ENCODE data around the gene CPEB4.
A peak's percentile ranks its signal among the peaks of the same experiment; 100 is the strongest.

Gene CPEB4

DNA sequence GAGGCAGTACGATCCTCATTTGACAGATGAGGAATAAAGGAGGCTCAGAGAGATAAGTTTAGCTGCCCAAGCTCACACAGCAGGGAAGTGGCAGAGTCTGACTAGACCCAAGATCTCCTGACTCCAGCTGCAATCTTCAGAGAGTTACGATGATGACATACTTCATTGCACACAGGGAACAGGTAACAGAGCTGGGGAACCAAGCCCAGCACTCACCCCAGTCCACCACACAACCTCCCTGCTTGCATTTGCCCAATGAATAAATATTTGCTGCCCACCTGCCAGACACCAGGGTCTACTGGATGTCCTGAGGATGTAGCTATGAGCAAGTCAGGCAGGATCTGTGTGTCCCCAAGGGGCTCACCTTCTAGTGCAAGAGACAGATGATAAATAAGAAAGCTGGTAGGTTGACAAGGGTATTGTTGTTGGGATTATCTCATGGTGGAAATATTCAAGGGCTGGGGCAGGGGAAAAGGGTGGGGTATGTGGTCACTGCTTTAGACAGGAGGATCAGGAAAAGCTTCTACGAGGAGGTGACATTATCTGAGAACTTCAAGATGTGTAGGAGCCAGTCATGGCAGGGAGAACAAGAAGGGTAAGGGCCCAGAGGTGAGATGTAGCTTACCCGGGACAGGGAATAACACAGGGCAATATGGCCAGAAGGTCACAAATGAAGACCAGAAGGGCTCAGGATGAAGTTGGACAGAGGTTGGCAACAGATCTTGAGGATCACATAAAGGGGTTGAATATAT is 28.6 kb upstream of the CPEB4 start:
- DNase-seq: no peak

DNA sequence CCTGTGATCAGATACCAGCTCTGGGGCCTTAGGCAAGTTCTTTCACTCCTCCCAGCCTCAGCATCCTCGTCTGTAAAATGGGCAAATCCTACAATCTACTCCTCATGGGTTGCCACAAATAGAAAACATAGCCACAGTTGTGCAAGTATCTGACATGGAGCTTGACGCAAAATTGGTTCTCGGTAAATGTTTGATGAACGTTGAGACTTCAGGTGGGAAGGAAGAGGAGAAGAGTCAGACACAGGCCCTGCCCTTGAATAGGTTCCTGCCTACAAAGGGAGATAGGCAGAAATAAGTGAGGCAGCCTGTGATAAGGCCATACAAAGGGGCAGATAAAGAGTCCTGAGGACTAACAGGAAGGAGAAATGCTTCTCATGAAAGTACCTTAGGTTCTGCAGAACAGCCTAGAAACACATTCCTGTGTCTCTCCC is 26.1 kb upstream of the CPEB4 start:
- DNase-seq: no peak

DNA sequence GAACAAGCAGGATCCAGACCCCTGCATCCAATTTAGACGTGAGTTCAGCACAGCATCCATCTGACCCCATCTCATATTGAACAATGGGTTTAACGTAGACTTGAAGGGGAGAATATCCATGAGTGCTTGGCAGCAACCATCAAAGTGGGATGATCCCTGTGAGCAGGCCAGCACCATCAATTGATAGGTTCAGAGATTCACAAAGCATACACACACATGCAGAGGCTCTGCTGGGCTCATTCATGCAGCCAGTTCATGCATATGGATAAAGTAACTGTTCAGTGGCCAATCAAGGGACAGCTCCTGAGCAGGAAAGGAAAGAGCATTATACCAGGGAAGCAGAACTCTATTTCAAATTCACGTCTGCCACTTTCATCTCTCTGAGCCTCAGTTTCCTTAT is 24.8 kb upstream of the CPEB4 start:
- no peak for DNase-seq

DNA sequence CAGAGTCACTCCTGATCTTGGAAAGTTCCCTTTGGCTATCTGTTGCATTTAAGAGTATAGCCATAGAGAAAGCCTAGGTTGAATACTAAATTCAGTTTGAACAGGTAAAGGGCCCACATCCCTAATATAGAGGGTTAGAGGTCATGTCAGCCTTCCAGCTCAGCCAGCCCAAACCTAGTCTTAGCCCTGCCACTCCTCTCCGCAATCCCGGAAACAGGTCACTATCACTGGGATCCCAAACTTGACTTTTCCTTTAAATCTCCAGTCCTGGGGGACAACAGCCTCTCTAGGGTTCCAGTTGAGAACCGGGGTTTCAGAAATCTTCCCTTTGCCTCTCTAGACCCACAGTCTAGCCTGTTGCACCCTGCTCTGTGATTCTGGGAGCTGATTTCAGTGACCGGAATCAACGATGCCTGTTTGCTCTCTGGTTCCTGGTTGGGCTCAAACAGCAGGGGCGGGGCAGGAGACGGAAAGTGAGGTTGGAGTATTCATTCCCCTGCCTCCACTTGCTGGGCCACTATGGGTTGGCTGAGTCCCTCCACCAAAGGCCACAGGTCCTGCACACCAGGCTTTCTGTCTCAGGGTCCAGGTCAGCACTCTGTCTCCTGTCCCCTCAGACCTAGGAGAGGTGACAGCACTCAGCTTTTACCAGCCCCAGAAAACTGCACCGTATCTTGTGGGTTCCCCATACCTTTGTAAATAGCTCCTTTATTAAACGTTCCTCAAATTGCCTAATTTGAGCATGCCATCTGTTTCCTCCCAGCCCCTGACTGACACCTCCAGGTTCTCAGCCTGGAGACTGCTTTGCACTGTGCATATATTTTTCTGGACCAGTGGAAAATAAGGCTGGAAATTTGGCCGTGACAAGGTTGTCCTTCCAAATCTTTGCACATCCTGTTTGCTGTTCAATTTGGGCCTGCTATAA is 23.8 kb upstream of the CPEB4 start:
- no peak for DNase-seq

DNA sequence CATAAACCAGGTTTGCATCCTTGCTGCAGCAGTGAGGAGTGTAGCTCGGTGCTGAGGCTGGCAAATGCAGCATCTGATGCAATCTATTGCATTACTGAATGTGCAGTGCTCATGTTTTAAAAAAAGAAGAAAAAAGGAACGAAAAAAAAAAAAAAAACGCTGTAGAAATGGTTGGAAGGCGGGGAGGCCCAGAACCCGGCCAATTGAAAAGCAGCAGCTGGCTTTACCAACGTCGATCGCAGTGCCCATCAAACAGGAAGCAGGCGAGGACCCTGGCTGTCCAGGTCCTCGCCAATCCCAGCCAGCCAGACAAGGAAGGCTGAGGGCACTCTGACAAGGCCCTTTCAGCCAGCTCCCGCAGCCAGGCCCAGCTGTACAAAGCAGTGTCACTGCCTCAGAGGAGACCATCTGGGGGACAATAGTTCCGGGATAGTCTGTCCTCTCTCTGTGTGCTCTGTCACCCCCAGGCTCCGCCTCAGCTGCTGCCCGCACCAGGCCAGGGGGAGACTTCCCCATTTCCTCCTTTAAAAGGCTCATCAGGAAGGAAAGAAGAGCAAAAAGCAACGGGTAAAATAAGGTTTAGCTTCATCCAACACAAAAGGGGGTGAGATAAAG is 21.8 kb upstream of the CPEB4 start:
- no peak for DNase-seq

DNA sequence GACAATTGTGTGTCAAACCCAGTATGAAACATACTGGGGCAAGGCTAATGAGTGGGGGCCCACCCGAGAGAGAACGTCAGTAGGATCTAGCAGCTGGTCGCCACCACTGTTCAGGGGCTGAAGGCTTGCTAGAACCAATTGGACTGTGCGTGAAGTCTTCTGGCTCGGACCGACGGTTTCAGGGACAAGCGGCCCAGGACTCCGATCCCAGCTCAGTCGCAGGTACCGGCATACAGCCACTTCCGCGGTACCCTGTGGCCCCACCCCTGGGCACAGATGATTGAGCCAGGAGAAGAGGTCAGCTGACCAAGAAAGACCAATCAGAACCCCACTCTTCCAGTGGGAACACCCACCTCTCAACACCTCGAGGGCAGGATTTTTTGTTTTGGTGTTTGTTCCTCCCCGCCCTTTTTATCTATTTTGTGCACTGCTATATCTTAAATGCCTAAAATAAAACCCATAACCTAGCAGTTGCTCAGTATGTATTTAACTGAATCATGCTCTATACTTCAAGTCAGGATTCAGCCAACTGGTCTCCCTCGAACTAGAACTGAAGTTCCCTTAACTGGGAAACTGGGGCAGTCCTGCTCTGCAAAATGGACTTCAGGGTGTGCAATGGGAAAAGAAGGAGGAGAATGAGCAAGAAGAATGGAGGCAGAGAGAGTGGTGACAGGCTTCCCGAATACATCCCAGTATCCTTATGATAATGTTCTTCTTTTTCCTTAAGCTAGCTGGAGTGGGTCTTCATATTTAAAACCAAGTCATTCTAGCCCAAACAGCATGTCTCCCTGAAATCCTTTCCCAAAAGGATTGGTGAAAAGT is 21.1 kb upstream of the CPEB4 start:
- no peak for DNase-seq

DNA sequence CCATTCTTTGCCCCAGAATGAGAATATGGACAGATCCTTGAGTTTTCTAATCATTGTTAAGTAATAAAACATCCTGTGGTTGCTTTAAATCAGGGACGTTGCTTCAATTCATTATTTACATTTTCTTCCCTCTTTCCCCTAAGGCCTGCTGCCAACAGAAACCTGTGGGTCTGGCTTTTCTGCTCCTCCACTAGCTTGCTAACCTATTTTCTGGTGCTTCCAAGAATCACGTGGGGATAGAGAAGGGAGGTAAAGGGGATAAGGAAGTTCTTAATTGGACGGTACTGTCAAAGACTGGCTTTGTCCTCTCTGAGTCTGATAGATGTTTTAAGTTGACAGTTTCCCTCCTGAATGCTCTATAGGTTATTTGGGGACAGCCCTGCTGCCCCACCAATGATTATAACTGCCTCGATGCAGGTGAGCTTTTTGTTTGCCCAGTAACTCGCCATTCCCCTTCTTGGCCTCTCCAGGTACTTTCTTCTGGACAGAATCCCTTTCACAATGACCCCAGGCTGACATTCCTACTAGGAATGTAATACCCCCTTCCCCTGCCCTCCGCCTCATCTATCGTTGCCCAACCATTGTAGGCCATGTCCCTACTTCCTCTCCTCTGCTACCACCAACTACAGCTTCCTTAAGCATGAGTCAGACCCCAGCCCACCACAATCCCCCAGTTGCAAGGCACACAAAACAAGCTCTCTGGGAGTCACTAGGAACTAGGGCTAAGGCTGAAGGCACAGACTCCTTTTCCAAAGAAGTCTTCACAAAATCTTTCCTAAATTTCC is 19.9 kb upstream of the CPEB4 start:
- no peak for DNase-seq

DNA sequence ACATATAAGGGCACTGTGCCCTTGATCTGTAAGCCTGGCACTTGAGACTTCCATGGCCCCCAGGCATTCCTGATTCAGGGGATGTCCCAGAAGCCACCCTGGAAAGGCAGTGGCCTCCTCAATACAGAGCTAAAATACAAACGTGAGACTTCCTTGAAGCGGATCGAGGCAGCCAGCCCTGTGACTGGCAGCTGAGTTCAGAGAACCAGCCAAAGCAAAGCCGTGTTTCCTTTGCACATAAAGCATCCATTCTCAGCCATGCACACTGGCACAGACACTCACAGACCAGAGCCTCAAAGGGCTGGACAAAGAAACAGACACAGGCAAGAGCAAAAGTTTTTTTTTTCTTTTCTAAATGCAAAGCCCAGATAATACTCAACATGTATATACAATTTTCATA is 18.8 kb upstream of the CPEB4 start:
- DNase-seq: no peak

DNA sequence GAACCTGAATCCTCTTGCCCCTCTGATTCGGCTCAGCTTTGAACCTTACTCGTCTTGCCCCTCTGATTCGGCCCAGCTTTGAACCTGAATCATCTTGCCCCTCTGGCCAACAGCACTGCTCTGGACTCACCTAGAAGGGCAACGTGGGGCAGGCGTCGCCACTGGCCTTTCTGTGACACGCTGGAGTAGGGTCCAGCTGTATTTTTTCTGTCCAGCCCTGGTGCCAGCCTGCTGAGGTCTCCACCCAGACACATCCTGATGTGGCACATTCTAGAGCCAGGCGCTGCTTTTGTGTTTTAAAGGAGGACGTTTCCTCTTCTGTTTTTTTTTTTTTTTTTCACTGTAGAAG is 15.2 kb upstream of the CPEB4 start:
- no peak for DNase-seq

DNA sequence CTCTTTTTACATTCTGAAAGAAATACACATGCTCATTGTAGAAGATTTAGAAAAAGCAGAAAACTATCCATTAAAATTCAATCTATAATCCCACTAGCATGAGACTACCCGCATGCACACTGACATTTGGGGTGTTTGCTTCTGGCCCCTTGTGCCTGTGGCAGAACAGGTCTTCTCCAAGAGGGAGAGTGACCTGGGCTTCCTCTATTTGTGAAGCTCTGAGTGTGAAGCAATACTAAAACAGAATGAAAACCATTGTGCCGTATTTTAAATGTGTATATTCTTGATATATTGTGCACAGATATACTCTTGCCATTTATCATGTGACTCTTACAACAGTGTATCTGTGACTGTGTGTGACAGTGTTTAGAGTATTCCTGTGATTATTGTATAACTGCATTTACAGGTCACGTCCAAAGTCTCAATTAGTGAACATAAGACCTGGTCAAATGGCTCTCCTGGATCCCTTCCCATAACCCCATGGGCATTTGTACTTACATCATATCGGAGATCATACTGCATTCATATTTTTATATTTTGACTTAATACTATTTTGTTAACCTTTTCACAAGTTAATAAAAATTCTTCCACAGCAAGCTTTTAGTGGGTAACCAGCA is 14.7 kb upstream of the CPEB4 start:
- no peak for DNase-seq

DNA sequence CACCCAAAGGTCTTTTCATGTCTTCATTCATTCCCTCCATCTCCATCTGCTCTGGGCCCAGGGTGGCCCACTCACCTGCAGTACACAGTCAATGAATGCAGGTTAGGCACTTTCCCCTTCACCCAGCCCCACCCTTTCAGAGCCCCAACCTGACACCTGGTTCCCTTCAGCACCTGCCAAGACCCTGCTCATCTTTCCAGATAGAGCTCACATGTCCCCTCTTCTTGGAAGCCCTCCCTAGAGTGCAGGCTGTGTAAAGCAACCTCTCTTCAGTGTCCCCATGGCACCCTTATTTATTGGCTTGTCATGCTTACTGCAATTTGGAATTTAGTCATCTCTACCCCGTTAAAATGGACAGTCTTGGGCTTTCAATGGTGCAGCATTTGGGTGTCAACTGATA is 13.0 kb upstream of the CPEB4 start:
- DNase-seq: no peak

DNA sequence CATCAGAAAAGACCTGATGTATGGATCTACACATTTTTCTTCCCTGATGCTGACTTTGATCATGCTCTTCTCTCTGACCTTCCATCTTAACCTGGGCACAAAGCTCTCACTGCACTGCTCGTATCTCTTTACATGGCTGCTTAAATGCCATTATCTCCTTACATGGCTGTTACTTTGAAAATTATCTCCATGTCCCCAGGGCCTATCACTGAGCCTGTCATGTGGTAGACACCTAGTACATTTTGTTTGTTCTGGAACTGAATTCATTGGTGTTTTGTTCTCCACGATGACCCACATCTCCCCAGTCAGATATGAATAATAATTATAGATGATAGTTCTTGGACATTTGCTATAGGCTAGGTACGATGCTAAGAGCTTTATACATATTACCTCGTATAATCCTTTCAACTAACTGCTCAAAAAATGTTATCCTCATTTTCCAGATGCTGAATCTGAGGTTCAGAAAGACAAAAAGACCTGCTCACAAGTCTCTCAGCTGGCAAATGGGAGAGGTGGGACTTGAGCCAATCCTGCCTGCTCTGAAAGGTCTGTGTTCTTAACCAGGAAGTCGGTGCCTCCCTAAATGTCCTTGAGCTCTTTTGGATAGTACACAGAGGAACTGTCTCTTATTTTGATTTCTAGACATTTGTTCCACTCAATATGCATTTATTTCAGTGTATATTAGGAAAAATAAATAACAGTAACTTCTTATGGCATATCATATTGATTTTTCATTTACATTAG is 9.8 kb upstream of the CPEB4 start:
- DNase-seq: no peak

DNA sequence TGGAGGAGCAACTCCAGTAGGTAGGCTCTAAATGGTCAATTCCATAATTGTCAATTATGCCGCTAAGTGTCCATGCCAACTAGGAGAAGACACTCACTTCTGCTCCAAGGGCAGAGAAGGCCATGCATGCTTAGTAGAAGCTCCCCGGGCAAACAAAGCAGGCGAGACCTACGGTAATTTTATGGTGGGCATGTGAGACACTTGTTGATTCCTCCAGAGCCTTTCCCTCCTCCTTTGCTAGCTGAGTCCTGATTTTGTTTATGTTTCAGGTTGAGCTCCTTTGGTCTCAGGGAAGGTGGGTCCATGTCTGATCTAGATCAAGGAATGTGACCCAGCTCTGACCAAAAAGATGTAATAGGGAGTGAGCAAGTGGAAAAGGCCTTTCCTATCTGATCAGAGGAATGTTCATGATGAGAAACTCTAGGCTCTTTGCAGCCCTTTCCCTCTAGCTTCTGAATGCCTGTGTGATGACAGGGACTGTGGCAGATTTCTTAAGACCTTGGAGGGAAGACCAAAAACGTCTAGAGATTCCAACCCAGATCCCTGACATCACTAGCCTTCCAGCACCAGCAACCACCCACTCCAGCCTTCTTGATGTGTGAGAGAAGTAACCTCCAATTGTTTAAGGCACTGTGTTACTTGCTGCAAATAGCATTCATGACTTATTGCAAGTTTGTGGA is 7.7 kb upstream of the CPEB4 start:
- no peak for DNase-seq

DNA sequence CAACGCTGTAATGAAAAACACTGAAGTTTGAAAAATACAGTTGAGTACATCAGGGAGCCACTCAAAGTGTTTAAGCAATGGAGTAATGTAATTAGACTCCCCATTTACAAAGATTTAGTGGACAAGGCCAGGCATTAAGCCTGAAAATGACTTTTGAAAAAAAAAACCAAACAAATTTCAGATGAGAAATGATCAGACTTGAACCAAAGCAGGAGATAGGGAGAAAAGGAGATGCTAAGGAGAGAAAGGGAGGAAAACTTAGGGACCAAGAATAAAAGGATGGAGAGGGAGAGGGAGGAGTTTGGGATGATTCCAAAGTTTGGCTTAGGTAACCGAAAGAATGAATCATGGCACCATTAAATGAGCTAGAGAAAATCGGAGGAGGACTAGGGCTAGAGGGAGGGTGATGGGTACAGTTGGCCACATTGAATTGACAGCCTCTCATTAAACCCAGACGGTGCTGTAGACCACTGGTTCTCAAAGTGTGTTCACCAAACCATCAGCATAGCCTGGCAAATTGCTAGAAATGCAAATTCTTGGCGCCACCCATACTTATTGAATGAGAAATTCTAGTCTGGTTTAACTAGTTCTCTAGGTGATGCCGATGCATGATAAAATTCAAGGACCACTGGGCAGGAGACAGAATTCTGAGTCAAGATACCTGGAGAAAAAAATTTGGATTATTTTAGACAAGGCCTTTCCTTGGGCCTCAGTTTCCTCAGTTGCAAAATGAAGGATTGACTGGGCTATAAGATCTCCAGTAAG is 6.2 kb upstream of the CPEB4 start:
- DNase-seq: no peak

DNA sequence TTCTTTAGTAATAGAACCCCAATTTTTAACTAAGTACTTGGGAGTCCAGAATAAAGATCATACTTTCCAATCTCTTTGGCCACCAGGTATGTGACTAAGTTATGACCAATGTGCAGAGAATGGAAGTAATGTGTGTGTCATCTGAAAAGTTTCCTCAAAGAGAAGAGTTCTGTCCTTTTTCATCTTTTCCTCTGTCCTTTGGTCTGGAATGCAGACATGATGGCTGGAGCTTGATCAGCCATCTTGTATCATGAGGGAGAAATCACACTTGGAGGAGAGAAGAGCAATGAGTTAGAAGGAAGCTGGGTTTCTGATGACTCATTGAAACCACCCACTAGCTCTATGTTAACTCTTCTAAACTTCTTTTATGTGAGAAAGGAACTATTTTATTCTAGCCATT is 5.5 kb upstream of the CPEB4 start:
- DNase-seq: peak; percentile 5

DNA sequence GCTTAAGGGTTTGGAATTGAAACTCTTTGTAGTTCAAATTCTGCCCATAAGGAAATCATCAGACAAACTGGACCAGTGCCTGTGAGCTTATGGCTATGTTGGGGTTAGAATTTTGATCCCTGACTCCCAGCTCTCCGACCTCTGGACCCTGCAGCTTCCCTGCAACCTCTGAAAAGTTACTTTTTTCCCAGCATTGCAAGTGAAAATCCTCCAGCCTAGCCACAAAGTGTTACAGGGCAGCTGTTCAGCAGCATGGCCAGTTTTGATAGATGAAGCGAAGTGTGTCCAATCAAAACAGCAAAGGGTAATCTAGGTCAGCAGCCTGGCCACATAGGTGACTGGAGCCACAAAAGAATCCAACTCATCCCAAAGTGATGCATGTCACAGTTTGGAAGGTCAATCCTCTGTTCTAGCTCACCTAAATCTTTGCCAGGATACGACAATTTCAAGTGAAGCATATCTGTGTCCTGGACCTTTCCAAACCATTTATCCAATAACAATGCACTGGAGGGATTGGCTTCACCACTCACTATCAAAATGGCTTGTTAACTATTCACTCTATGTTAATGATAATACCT is 4.7 kb upstream of the CPEB4 start:
- DNase-seq: no peak

DNA sequence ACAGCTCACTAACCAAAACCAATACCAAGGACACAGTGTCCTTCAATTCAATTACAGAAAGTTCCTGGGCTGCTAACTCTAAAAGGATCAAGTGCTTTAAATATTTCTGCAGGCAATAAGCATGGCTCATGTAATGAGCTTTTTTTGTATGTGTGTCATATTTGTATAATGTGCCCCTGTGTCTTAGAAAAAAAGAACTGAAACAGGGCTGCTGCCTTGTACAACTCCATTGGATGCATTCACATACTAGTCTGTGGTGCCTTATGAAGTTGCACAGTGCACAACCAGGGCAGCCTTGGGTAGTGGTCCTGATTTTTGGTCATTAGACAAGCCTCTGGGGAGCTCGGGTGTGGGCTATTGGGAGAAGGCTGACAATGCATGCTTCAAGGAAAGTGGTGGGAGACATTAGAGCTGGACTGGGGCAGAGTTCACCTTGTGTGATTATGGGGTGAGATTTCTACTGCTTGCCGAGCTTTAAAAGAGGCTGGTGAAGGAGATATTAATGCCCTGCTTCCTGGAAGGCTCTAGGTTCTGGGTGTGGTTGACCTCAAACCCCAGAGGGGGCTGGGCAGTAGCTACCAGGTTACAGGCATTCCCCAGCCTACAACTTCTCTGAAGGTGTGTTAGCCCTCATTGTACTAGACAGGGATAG is 3.6 kb upstream of the CPEB4 start:
- peak; percentile 39 for DNase-seq

DNA sequence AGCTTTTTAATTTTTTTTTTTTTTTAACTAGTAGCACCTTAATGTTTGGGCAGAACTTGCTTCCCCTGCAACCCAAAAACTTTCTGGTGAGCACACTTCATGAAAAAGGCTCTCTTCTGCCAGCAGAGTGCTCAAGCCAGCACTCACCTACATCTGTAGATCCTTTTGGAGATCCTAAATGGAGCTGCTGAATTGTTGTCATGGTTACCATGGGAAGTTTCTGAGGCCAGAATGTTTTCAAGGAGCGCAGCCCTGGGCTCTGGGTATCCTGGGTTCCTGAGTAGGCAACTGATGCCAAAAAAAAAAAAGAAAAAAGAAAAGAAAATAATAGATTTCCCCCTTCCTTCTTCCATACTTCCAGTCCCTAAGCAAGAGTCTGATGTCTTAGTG is 3.1 kb upstream of the CPEB4 start:
- no peak for DNase-seq
